Muscle of back (tissue), 13 donors: ENCODE data around the gene LANCL1. TPM values are rescaled to one million over a fixed set of nuclear protein-coding genes. Genes with fewer than 3 reads are reported as not detected.
A peak's percentile ranks its signal among the peaks of the same experiment; 100 is the strongest.

Experiments used
- DNase-seq, 3 donors: peaks; one replicate each; pipeline versions ENCODE4 v3.0.0 to v3.0.0-alpha.2; 2013
- long read RNA-seq, 9 donors: transcript quantifications; one replicate each; lab custom pipeline, GENCODE V29; 2026
- polyA plus RNA-seq, 10 donors: library from polyadenylated mRNA; unstranded; fragments of 120-200 nt; gene quantifications; one replicate each; pipeline ENCODE4 v1.2.1, GENCODE V29; 2013; ENCODE audit not compliant: insufficient read length in 10 of 10

Gene LANCL1
- 10 to 100 TPM; 43.6 to 74.0 (median 54.5) TPM for polyA plus RNA-seq
- long read RNA-seq, donor 1, full-length matches to known transcripts: 10 of 10 reads
- long read RNA-seq, donor 1, partial matches to known transcripts: 0 of 10 reads
- long read RNA-seq, donor 1, other reads (novel, unspliced or antisense): 0 of 10 reads
- long read RNA-seq, donor 2, full-length matches to known transcripts: 6 of 6 reads
- long read RNA-seq, donor 2, partial matches to known transcripts: 0 of 6 reads
- long read RNA-seq, donor 2, other reads (novel, unspliced or antisense): 0 of 6 reads
- long read RNA-seq, donor 3: 0 reads
- long read RNA-seq, donor 4, full-length matches to known transcripts: 4 of 40 reads
- long read RNA-seq, donor 4, partial matches to known transcripts: 26 of 40 reads
- long read RNA-seq, donor 4, other reads (novel, unspliced or antisense): 10 of 40 reads
- long read RNA-seq, donor 5, full-length matches to known transcripts: 21 of 21 reads
- long read RNA-seq, donor 5, partial matches to known transcripts: 0 of 21 reads
- long read RNA-seq, donor 5, other reads (novel, unspliced or antisense): 0 of 21 reads
- long read RNA-seq, donor 6, full-length matches to known transcripts: 11 of 42 reads
- long read RNA-seq, donor 6, partial matches to known transcripts: 21 of 42 reads
- long read RNA-seq, donor 6, other reads (novel, unspliced or antisense): 10 of 42 reads
- long read RNA-seq, donor 7, full-length matches to known transcripts: 13 of 27 reads
- long read RNA-seq, donor 7, partial matches to known transcripts: 0 of 27 reads
- long read RNA-seq, donor 7, other reads (novel, unspliced or antisense): 14 of 27 reads
- long read RNA-seq, donor 8, full-length matches to known transcripts: 5 of 10 reads
- long read RNA-seq, donor 8, partial matches to known transcripts: 5 of 10 reads
- long read RNA-seq, donor 8, other reads (novel, unspliced or antisense): 0 of 10 reads
- long read RNA-seq, donor 9: 0 reads

- peak; percentile 89 to 96 (median 91) for DNase-seq
Measured at GRCh38 chr2:210476194-210477128, at the start of gene LANCL1. Gene LANCL1 (minus strand): TSS chr2:210476759. CDS start chr2:210476396, 363 bp downstream.

- DNase-seq: no peak
Measured at GRCh38 chr2:210524533-210524932, 48.0 kb upstream of the LANCL1 start.

DNA sequence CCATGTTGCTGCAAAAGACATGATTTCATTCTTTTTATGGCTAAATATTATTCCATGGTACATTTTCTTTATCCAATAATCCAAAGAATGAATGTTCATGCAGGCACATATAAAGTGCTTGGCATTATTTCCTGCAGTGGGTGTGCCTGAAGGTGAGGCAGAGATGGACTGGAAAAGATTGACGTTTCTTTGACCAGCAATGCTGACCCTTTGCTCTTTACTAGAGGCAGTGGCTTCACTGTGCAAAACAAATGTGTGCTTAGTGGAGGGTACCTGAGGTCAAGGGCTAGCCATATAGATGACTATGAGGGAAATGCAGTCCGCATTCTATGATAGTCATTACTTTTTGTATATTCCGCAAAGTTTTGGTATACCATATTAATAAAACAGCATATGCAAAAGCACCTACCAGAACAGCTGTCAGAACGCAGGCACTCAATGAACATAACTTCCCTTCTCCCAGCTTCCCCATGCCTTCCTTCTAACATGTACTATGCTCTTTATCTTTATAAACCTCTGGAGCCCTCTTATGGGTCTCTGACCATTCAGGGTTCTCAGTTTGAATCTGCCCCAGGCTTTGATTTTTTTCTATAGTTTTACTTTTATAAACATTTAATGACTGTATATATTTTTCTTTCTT lies 47.2 kb upstream of the LANCL1 start:
- no peak for DNase-seq

DNA sequence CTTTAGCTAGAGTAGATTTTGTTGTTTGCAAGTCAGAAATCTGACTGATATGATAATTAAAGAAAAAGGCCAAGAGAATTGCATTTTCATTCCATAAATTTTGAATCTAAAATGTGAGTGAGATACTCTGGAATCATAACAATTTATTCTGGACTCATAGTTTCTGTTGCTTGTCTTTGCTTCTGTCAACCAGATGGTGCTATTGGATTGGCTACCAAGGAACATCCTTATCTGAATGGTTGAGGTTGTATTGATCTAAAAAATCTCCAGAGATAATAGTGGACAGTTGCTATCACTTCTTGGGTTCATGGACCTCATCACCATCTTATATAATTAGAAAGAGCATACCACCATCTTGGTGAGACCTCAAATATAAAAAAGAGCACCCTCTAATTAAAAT lies 45.8 kb upstream of the LANCL1 start:
- no peak for DNase-seq

DNA sequence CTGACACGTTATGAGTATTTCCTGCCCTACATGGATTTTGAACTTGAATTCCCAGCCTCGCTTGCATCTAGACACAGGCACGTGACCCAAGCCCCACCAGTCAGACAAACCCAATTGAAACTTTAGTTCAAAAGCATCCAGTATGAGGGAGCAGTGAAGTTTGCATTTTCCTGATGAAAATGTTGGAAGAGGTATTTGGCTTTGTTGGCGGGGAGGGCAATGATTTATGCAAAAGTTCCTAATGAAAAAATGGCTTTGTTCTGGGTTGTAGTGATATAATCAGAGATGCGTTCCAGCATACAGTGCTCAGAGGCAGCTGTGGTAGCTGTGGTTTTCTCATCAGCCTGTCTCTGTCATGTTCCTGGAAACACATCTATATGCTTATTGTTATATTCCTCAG lies 43.0 kb upstream of the LANCL1 start:
- no peak for DNase-seq

DNA sequence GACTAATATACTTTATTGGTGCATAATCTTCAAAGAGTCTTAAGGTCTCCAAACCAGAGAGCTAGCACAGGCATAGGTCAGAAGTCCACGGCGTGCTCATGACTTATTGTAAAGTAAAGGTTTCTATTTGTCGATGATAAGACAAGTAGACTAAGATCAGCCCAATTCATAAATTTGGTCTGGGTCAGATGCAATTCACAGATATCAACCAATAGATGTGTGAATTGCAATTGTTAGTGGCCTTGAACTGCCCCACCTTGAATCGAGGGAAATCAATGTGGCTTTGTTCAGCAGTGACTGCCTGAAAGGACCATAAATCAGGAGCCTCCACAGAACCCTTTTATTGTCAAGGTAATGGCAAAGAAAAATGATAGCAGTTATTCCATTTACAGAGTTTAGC lies 40.7 kb upstream of the LANCL1 start:
- DNase-seq: no peak

GRCh38 chr2:210515911-210516310 lies 39.4 kb upstream of the LANCL1 start:
- no peak for DNase-seq

- DNase-seq: peak; percentile 45 to 91 (median 72)
Measured at GRCh38 chr2:210503725-210504191, 27.2 kb upstream of the LANCL1 start.

- DNase-seq: peak; percentile 31 to 85 (median 67)
Measured at GRCh38 chr2:210503001-210503623, 26.6 kb upstream of the LANCL1 start.

GRCh38 chr2:210496512-210496911 lies 20.0 kb upstream of the LANCL1 start:
- DNase-seq: no peak

DNA sequence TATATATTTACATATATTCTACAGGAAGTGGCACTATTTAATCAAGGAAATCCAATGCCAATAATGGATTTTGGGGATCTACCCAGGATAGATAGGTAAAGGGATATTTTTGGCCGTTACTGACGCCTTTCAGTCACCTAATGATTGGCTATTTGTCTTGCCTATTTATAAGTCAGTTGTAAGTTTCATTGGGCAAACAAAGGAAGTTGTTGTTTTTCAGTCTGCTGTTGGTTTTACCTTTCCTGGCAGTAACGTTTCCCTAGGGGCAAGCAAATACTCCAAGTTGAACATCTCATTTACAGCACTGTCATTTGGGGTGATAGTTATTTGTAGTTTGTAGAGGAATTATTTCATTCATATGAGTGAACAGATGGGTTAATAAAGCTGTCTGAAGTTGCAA lies 17.0 kb upstream of the LANCL1 start:
- no peak for DNase-seq

GRCh38 chr2:210481601-210482175 lies 5.1 kb upstream of the LANCL1 start:
- peak in 2 of 3 donors; percentile 71 to 91 for DNase-seq

DNA sequence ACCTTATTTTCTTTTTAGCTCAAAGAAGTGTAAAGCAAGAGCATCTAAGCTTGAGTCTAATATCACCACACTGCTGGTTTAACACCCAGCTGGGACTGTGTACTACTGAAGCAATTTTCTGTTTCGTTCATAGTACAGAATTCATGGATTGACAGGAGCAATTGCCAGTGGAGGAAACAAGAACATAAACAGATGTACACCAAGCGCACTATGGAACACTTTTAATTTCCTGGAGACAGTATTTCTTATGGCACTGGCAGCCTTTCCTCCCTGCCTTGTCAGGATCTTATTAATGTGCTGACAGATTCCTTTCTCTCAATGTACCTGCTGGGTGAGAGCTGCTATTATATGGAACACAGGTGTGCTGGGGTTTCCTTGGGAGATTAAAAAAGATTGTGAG lies 4.2 kb upstream of the LANCL1 start:
- no peak for DNase-seq

DNA sequence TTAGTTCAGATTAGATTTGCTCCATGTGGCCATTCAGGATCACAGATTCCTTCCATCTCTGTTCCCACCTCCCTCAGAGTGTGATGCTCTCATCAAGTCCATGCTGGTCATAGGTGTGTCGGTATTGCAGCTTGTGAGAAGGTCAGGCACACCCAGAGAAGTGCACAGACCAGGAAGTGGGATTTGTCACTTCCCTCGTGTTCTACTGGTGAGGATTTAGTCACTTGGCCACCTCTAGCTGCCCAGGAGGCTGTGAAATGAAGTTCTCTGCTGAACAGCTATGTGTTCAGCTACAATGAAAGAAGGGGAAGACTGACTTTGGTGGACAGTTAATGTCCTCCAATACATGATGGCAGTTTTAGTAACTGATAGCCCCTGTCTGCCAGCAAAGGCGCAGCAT lies 3.5 kb upstream of the LANCL1 start:
- no peak for DNase-seq

DNA sequence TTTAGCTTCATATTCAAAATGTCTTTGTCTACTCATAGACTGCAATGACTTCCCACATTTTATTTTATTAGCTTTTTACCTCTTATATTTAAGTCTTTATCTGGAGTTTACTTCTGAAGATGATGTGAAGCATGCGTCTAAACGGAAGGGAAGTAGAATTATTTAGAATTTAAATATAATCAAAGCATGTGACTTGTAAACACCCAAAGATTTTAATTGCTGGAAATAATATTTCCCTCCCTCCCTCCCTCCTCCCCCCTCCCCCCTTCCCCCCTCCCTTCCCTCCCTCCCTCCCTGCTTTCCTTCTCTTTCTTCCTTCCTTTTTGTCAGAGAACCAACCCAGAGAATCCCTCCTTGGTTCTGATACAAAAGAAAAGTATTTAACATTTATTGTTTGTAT lies 2.1 kb upstream of the LANCL1 start:
- no peak for DNase-seq

DNA sequence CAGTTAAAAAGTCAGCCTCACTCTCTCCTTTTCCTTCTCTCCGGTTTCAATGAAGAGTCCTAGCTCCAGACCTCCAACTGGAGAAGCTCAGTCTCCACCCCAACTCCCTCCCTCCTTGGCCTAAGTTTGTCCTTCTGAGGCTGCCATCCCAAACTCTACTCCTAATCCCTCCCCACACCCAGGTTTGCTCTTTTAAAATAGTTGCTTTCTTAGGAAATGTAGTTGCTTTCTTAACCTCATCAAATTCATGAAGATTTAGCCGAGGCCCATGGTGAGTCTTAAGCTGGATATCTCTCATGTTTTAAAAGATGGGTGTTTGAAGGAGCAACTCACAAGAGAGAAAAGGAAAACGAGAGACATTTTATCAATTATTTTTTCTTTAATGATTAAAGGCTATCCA lies 937 bp upstream of the LANCL1 start:
- DNase-seq: peak in 1 of 3 donors; percentile 32

DNA sequence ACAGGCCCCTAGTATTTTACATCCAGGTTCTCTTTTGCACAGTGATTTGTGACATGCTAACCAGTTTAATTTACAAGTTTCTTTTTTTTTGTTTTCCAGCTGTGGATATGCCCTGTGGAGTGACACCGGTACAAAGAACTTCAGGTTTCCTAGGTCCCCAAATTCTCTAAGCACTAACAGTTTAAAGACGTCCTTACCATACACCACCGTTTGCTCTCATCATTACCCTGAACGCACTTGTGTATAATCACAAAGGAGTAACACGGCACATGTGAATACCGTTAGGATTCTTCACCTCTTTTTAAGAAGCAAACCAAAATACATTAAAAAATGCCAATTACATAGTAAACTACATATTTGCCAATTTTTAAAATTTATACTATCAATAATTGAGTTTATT lies 853 bp downstream of the LANCL1 start:
- DNase-seq: peak in 1 of 3 donors; percentile 27

DNA sequence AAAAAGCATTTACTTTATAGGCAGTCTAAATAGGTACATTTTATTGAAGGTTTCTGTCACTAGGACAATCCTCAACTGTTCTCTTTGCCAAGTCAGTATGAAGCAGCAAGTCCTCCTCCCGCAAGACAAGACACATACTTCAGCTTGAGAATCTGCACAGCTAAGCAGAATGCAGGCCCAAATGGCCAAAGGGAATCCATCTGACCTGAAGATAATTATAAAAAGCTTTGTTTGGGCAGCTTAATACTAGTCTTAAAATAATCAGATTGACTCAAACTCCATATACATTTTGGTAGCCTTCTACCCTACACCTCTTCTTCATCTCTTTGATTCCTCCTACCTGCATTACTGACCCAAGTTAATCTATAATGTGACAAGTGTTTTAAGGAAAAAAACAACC lies 1.8 kb downstream of the LANCL1 start:
- DNase-seq: no peak

DNA sequence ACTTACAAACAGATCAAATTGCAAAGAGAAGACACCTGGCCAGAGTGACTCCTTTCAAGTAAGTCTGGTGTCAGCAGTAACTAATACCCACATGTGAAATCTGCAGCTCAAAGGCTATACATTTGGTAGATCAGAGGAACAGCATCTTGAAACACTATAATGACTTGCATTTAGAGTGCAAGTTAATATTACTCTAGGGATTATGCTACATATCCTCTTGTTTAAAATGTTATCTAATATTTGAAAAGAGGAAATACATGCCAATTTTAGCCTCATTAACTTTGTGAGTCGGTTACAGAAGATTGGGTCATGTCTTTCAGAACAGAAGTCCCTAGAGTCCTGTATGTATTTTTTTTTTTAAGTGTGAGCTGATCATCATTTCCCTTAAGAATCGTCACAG lies 15.2 kb downstream of the LANCL1 start:
- no peak for DNase-seq
